GM12875 (cell line): Measurements from ENCODE around the gene GALP.
A peak's percentile ranks its signal among the peaks of the same experiment; 100 is the strongest.

ENCODE experiments used
- H3K4me3 ChIP-seq: one replicate; pipeline ENCODE4 v1.5.1; 2011; ENCODE audit warnings: low read depth, low read length, control low read depth
- TF ChIP-seq, protein P1 (sequence below): IDR thresholded peaks from 2 replicates; pipeline ENCODE4 v1.5.1; 2011; ENCODE audit warnings: low read depth, mild to moderate bottlenecking, control low read depth, inconsistent platforms, low read length, moderate library complexity, borderline replicate concordance; ENCODE audit not compliant: insufficient read depth

The GALP gene

DNA sequence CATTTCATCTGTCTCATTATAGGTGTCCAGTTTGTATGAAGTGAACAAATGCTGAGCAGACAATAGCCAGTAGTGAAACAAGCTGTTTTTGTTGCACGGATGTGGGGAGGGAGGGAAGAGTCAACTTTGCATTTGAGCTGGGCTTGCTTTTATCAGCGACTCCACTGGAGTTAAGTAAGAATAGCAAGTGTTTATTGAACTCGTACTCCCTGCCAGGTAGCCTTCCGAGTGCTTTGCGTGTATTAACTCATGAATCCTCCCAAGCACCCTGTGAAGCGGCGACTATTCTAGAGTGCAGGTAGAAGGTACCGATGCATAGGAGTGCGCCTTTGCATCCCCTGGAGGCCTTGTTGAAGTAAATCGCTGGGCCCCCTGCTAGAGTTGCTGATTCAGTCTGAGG lies 39.4 kb upstream of the GALP start:
- H3K4me3 ChIP-seq = no peak overlapping the region
- TF ChIP-seq, protein P1, sequence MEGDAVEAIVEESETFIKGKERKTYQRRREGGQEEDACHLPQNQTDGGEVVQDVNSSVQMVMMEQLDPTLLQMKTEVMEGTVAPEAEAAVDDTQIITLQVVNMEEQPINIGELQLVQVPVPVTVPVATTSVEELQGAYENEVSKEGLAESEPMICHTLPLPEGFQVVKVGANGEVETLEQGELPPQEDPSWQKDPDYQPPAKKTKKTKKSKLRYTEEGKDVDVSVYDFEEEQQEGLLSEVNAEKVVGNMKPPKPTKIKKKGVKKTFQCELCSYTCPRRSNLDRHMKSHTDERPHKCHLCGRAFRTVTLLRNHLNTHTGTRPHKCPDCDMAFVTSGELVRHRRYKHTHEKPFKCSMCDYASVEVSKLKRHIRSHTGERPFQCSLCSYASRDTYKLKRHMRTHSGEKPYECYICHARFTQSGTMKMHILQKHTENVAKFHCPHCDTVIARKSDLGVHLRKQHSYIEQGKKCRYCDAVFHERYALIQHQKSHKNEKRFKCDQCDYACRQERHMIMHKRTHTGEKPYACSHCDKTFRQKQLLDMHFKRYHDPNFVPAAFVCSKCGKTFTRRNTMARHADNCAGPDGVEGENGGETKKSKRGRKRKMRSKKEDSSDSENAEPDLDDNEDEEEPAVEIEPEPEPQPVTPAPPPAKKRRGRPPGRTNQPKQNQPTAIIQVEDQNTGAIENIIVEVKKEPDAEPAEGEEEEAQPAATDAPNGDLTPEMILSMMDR = no peak

DNA sequence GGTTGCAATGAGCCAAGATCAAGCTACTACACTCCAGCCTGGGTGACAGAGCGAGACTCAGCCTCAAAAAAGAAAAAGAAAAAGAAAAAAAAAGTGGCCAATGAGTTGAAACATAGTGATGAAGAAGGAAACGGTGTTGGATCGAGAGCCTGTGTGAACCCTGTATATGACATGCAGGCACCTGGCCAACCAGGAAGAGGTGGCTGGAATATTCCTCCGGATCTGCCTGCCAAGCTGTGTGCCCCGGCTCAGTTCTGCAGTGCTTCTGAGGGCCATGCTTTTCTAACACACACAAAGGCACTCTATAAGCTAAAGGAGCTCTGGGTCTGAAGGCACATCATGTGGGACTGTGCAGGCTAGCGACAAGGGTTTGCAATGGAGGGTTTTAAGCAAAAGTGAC lies 38.4 kb upstream of the GALP start:
- TF ChIP-seq, protein P1 = no peak
- H3K4me3 ChIP-seq = no peak overlapping the region

DNA sequence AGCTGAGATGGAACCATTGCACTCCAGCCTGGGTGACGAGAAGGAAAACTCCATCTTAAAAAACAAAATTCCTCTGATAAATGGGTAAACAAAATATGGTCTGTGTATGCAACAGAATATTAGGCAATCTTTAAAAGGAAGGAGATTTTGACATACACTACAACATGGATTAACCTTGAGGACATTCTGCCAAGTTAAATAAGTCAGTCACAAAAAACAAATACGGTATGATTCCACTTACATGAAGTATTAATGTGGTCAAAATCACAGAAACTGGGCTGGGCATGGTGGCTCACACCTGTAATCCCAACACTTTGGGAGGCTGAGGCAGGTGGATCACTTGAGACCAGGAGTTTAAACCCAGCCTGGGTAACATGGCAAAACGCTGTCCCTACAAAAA lies 37.7 kb upstream of the GALP start:
- TF ChIP-seq, protein P1 = no peak
- H3K4me3 ChIP-seq = no peak overlapping the region

DNA sequence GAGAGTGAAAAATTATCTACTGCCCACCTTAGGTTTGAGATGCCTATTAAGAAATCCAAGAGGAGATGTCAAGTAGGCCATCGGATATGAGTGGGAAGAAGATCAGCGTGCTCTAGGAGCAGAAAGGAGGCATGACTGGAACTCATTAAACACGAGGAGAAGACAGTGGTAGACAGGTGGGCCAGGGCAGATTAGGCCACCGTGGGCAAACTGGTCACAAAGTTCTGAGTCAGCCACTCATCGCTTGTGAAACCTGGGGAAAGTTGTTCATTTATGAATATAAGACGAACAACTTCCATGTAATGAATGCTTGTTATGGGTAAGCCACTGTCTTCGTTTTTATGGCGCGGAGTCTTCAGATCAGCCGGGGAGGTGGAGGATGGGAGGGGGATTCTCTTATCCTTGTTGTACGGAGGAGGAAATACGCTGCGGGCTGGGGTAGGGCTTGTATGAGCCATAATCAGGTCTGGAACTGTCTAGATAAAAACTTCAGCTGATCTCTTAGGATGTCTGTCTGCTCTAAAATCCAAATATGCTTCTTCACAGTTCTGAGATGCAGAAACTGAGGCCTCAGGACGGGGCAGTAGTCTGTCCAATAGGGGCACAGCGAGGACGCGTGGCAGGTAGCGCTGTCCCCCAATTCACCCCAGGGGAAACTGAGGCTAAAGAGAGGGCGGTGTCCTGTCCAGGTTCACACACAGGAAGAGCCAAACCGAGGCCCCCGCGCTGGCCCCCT lies 35.8 kb upstream of the GALP start:
- TF ChIP-seq, protein P1 = no peak
- peak overlapping the region; percentile 92 for H3K4me3 ChIP-seq

DNA sequence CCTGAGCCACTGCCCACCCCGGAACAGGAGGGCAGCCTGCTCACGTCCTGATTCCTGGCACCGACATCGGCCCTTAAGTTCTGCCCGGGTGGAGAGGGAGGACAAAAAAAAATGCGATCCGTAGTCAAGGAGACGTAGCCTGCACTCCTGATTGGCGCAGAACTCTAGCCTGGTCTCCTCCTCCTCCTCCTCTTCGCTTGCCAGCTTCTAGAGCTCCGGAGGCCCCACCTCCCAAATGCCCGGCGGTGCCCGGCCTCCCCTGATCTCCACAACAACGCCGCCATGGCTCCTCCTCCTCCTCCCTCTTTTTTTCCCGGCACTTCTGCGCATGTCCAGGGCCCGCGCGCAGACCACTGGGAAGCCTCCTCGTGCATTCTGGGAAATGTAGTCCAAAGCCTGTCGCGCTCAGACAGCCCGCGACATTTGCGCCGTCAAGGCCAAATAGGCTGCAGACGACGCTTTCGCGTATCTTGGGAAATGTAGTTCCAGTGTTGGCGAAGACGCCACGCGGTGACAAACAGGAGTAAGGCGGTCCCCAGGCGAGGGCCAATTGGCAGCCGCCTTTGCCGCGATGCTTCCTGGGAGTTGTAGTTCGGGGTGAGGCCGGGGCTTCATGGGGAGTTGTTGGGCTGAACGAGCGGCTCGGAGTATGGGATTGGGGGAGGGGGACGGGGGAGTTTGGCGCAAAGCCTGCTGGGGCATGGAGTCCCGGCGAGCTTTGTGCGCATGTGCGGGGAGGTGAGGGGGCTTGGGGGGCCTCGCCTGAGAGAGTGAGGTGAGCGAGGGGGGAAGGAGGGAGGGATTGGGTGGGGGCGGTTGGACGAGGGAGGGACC lies 35.0 kb upstream of the GALP start, which contains the start of gene ZNF444:
Gene ZNF444 (plus strand): TSS at position 705 of the 834 bp plus-strand sequence. CDS start 5,625 bp downstream, outside the sequence.
- peak within 1 kb of the TSS; percentile 92 for H3K4me3 ChIP-seq
- TF ChIP-seq, protein P1 = no peak

DNA sequence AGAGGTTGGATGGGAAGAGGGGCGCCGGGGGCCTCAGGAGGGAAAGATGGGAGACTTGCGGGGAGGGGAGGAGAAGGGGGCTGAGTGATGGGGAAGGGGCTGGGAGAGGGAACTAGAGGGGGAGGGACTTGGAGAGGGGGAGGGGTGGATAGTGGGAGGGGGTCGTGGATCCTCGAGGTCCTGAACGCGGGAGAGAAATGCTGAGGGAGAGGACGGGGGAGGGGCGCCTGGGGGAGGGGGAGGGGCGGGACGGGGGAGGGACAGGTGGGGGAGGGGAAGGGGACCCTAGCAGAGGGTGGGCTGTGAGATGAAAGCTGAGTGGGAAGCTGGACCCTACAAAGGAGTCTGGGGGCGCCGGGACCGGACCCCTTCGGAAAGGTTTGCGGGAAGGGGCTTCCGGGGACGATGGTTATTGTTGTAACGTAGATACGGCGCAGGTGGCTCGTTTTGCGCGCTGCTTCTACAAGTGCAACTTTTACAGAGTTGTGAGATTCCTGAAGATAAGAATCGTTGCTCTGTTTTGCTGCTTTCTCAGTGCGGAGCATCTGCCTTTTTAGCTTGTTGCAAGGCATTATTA lies 34.3 kb upstream of the GALP start:
- peak overlapping the region; percentile 92 for H3K4me3 ChIP-seq
- TF ChIP-seq, protein P1 = no peak
